HG03280 (cell line): ENCODE data around the gene NELL1.
"Not testable (repeated sequence)": the region's sequence is repeated elsewhere in the genome, so short reads cannot be mapped to it uniquely, and the experiment has no call there.

Experiments used
- ATAC-seq: cut with Tn5 transposase; IDR thresholded peaks from one replicate; pipeline ENCODE4 v1.9.1; 2021; ENCODE audit warnings: mild to moderate bottlenecking, moderate library complexity; ENCODE audit not compliant: unreplicated experiment

NELL1 gene

DNA sequence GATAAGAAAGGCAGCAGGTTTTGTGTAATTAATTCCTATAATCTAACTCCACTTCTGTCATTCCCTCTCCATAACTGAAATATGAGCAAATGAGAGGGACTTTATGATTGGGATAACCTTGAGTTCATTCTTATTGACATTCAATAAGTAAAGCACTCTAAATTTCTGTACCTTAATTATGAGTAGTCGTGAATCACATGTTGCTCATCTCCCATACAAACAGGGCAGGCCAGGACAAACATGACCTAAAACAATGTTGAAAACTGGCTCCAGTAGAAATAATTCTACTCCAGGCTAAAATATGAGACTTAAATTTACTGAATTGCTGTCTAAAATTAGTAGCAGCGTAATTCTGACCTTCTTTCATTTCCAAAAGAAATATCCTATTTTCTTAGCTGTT, 505.4 kb downstream of the NELL1 start:
- no peak for ATAC-seq

DNA sequence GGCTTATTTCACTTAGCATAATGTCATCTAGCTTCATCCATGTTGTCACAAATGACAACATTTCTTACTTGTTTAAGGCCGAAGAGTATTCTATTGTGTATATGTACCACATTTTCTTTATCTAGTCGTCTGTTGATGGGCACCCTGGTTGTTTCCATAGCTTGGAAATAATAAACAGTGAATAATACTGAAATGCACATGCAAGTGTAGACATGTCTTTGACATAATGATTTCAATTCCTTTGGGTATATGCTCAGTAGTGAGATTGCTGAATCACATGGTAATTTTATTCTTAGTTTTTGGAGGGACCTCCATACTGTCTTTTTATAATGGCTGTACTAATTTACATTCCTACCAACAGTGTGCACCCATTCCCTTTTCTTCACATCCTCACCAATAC, 508.0 kb downstream of the NELL1 start:
- ATAC-seq = no peak

DNA sequence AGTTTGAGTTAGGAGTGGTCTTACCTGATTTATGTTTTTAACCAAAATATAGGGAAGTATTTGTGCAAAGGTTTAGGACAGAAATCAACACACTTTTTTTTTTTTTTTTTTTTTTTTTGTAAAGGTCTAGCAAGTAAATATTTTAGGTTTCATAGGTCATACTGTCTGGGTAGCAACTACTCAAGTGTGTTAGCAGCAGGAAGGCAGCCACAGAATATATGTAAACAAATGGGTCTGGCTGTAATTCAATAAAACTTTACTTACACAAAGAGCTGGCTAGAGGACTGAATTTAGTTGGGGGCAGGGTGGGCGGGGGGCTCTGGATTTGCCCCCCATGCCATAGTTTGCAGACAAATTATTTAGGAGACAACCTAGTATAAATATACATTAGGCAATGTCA, 510.4 kb downstream of the NELL1 start:
- no peak for ATAC-seq

DNA sequence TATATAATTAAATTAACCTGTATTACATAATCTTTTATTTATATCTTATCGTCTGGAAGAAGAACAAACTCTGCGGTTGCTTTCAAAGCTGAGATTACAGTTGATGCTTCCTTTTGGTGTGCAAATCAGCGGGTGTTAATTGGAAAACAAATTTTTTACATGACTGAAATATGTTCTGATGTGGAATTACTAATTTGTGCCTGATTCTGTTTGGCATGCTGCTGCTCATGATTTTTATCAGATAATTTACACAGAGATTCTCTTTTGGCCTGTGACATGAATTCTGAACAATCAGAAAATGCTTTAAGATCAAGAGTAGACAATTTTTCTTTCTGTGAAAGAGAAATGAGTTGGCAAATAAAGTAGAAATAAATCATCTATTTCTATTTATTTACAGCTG, 510.8 kb downstream of the NELL1 start:
- ATAC-seq = no peak

DNA sequence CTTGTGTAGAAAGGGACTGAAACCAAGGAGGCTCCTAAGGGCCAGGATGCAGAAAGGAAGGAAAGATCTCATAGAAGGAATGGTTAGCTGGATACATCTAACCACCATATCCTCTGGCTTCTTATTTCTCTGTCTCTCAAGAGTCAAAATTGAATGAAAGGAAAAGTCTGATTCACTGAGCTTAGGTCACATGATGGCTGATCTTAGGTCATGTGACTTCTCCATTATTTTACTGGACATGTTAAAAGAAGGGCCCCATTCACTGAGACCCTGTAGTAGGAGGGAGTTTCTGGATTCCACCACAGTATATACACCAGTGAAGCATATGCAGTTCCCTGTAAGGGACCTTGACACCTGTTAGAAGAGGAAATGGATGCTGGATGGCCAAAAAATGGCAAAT, 516.6 kb downstream of the NELL1 start:
- no peak for ATAC-seq

DNA sequence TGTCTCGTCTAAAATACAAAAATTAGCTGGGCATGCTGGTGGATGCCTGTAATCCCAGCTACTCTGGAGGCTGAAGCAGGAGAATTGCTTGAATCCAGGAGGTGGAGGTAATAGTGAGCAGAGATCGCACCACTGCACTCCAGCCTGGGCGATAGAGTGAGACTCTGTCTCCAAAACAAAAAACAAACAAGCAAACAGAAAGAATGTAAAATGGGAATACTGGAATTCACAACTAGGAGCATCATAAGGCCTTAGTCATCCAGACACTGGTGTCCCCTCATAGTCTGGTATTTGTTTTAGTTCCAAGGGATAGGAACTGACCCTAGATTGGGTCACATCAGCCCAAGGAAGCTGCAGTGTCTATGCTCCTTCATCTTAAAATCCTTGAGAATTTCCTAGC, 520.8 kb downstream of the NELL1 start:
- no peak for ATAC-seq

DNA sequence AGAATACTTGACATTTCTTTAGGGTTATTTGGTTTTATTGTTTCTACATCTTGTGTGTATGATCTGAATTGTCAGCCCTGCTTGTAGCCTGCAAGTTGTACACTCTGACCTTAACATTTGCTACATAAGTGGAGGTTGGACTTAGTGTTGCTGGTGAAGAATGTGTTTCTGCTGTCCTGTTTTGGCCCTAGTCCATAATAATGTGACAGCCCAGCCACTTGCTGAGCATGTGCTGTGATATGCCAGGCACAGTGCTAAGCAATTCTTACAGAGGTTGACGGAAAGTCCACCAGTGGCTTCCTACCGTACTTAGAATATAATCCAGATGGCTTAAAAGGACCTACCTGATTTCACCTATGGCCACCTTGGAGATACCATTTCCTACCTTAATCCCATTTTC, 526.6 kb downstream of the NELL1 start:
- ATAC-seq = no peak

DNA sequence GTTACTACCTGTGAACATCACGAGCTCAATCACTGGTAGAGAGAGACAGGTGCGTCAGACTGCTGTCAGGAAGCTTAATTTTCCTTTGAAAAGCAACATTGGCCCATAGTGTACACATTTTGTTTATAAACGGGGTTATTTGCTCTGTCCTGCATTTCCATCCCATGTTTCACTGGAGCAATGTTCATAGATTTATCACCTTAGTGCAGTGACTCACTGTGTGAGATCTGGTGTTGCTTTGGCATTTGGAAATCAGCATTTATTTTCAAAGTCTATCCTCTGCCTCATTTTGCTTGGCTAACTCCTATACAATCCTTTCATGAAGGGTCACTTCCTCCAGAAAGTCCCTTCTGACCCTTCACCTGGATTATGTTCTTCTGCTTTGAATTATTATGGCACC, 529.1 kb downstream of the NELL1 start:
- no peak for ATAC-seq

DNA sequence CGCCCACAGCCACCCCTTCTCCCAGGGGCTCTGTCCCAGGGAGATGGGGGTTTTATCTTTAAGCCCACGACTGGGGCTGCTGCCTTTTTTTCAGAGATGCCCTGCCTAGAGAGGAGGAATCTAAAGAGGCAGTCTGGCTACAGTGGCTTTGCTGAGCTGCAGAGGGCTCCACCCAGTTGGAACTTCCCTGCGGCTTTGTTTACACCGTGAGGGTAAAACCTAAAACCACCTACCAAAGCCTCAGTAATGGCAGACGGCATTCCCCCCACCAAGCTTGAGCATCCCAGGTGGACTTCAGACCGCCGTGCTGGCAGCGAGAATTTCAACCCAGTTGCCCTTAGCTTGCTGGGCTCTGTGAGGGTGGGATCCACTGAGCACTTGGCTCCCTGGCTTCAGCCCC, 535.8 kb downstream of the NELL1 start:
- no peak for ATAC-seq

DNA sequence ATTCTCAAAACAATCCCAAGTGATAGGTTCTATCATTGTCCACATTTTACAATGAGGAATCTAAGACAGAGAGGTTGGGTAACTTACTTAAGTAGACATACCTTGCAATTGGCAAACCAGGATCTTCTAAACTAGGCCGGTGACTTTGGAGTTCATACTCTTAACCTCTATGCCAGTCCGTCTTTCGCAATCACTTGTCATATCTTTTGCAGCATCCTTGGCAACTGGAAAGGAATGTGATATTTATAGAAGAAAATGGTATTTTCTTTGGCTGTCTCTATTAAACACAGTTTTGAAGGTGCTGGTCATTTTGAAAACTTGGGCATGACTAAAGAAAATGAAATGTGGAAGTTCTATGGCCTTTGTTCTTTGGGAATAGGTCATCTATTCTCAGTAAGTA, 556.5 kb downstream of the NELL1 start:
- ATAC-seq = no peak

DNA sequence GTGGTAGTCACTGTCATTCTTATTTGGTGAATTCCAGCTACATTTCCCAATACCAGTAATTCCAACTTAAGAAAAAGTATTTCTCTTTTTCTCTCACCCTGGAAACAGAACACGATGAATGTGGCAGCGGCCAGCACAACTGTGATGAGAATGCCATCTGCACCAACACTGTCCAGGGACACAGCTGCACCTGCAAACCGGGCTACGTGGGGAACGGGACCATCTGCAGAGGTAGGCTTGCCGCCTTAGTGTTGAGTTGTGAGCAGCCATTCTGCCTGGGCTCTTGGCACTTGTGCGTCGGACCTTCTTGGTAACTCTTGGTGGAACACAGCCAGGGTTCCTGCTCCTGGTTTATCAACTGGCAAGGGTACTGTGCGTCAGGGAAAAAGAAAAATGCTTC, 559.8 kb downstream of the NELL1 start:
- ATAC-seq = no peak

DNA sequence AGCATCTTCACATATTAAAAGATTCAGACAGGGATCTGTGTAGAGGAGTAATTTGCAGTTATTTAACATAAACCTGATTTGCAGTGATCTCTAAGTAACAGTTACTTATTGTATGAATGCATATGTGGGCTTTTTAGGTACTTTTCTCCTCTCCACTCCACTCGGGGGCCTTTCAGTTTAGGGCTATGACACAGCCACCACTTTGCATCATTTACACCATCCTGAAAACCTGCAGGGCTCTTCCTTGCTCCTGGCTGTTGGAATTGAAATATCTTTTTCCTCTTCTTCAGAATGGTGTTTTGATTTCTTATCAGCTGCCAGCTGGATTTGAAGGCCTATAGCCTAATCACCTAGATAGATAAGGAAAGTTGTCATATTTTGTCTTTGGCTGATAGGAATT, 580.8 kb downstream of the NELL1 start:
- no peak for ATAC-seq

DNA sequence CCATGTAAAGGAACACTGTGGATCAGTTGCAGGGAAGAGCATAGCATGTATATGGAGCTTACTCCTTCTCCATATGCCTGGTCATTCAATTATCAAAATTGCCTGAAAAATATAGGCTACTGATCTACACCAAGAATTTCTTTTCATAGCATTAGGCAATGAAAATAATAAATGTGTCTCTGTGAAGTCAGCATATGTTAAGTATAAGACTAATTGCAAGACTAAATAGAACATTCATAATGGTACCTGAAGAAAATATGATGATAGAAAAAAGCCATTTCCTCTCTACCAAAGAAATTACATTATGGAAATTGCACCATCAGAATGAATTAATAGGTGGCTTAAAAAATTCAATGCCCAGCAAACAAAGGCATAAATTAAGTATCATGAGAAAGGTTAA, 584.7 kb downstream of the NELL1 start:
- no peak for ATAC-seq

DNA sequence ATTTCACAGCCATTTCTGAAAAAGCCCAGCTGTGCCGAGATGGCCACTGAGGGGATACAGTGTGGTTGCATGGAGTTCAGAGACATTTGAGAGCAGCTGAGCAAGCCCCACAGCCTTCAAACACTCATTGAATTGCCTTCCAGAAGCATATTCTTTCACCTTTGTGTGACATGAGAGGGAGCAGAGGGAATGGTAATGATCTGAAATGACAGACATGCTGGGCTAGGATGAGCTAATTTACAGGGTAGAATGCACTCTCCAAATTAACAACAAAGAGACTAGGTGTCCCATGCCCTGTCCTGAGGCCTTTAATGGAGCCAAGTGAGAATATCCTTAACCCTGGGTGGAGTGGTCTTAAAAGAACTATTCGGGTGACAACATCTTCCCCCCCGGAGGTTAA, 585.4 kb downstream of the NELL1 start:
- no peak for ATAC-seq

DNA sequence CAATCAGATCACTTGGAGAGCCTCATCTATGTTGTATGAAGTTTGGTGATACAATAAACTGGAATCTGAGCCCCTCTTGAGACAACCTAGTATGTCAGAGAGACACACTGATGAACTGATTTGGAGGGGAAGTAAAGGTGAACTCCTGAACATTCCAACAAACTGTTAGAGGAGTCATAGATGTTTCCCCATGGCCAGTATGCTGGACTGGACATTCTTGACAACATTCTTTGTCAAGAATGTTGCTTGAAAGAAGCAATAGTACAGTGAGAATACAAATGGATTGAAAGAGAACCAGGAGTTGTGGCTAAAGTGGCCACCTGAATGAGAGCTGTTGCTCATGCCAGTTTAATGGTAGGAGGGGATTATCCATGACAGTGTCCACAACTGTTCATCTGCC, 588.1 kb downstream of the NELL1 start:
- ATAC-seq = no peak

DNA sequence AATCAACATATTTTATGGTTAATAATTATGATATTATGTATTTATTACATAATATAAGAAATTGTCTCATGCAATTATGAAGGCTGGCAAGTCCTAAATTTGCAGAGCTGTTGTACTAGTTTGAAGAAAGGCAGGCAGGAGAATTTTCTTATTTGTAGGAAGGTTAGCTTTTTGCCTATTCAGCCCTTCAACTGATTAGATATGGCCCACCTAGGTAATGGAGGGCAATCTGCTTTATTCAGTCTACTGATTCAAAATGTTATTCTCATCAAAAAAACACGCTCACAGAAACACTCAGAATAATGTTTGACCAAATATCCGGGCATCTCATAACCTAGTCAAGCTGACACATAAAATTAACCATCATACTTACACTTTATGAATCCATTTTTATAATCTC, 589.0 kb downstream of the NELL1 start:
- no peak for ATAC-seq

DNA sequence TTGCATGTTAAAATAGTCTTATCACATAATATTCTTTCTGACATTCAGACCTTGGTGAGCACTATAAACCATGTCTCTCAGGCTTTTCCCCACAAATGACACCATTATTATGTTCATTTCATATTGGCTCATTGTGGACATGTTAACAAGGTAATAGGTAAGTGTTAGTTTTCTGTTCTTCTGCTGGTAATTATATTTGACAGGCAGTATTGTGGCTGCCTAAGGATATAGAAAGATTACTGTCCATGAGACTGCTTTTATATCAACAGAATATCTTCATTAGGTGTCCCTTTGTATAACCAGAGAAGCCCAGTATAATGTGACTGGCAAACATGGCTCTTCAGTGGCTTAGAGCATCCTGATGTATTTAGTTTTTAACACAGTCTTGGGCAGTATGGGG, 590.7 kb downstream of the NELL1 start:
- no peak for ATAC-seq

DNA sequence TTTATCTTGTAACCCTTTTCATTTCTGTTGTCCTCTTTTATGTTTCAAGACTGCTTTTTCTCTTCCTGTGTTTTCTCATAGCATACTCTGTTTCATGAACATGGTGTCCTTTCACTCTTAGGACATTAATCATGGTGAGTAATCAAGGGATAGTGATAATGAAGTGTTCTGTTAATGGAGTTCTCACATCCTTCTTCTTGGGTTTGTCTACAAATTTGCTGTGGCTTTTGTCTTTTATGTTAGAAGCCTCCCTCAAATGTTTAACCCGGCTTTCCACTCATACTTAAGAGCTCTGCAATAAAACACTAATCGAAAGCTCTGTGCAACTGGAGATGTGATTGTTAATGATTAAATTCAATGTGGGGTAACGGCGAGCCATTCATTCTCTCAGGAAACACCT, 593.6 kb downstream of the NELL1 start:
- ATAC-seq = no peak

DNA sequence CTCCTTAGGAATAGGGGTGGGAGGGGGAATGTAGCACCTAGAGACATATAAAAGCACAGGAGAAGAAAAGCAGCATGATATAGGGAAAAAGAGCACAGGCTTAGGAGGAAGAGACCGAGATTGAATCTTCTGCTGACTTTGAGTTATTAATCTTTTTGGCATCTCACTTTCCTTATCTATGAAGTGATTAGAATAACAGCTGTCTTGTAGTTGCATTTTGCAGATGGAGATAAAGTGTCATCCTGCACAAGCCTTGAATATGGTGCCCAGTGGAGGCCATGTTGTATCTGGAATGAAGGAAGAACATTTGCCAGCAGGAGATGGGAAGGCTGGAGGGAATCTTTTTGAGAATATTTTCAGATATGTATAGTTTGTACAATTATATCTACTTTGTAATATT, 594.7 kb downstream of the NELL1 start:
- no peak for ATAC-seq

DNA sequence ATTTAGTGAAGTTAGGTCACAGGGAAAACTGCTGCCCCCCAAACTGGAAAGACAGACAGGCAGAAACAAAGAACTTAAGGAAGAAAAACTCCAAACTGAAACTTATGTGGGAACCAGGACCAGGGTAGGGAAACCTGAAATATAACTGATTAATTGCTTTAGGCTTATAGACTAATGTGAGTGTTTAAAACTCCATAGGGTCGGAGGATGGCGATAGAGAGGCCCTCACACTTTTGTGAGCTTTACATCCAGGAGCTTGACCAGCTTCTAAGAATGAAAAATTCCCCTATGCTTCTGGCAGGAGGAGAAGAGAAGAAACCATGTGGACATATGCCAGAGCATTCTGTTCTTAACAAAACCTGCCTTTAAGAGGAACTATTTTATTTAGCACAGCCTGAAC, 598.6 kb downstream of the NELL1 start:
- ATAC-seq = no peak

DNA sequence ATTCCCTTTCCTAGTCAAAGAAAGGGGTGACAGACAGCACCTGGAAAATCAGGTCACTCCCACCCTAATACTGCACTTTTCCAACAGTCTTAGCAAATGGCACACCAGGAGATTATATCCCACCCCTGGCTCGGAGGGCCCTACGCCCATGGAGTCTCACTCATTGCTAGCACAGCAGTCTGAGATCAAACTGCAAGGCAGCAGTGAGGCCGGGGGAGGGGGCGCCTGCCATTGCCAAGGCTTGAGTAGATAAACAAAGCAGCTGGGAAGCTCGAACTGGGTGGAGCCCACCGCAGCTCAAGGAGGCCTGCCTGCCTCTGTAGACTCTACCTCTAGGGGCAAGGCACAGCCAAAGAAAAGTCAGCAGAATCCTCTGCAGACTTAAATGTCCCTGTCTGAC, 602.8 kb downstream of the NELL1 start:
- ATAC-seq = not testable (repeated sequence)

DNA sequence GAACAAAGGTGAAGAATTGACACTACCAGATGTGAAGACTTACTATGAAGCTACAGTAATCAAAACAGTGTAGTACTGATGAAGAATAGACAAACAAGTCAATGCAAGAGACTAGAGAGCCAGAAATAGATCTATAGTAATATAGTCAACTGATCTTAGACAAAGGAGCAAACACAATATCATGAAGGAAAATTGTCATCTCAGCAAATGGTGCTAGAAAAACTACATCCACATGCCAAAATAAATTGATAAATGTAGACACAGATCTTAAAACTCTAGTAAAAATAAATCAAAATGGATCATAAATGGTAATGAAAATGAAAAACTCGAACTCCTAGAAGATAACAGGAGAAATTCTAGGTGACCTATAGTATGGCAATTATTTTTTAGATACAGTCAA, 609.5 kb downstream of the NELL1 start:
- ATAC-seq = no peak

DNA sequence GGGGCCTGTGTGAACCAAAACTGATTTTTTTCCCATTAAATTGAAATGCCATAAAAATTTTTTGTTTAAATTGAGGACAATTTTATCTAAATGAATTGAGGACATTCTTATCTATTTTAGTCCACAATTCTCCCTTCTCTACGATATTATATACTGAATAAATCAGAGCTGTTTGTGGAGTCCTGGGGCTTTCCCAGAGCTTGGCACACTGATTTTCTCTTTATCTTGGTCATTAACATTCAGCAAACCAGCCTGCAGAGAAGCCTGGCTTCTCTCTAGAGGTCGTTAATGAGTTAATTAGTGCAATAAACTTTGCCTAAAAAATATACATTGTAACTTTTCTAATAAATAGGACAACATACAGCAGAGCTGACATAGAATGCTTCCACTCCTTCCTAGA, 615.7 kb downstream of the NELL1 start:
- no peak for ATAC-seq

DNA sequence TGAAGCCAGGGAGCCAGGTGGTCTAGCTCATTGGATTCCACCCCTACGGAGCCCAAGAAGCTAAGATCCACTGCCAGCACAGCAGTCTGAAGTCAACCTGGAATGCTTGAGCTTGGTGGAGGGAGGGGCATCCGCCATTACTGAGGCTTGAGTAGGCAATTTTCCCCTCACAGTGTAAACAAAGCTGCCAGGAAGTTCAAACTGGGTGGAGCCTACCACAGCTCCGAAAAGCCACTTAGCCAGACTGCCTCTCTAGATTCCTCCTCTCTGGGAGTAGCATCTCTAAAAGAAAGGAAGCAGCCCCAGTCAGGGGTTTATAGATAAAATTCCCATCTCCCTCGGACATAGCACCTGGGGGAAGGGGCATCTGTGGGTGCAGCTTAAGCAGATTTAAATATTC, 620.3 kb downstream of the NELL1 start:
- ATAC-seq = no peak
